Mammary epithelial cell (primary cell): ENCODE results near the gene NEK9.

Experiments used
- CTCF ChIP-seq, 2 donors: IDR thresholded peaks in 1 of 2; conservative IDR thresholded peaks in 1 of 2; 2 replicates each; pipeline ENCODE4 v1.5.1; 2011 to 2012; ENCODE audit warnings: inconsistent platforms in 2 of 2, low read length in 2 of 2, mild to moderate bottlenecking in 2 of 2, control low read depth in 1 of 2, low read depth in 1 of 2; ENCODE audit not compliant: insufficient read depth in 1 of 2; ENCODE audit errors: extremely low read depth in 1 of 2
- EZH2 ChIP-seq: IDR thresholded peaks from 2 replicates; pipeline ENCODE4 v1.6.1; 2012; ENCODE audit warnings: low read length, inconsistent platforms, borderline replicate concordance

GRCh38 chr14:75140620-75141019 lies 13.8 kb upstream of the NEK9 start:
- TF ChIP-seq CTCF (conservative IDR thresholded peaks at IDR 0.05 in 1 of 2, IDR thresholded peaks at IDR 0.05 in 1 of 2; ENCODE audit: extremely low read depth in 1 of 2, insufficient read depth in 1 of 2, low read depth in 1 of 2, low read length in 2 of 2) (no peak), EZH2 (no peak)
